Endothelial cell (in vitro differentiated cells): Measurements from ENCODE around the gene RAC2. TPM values are rescaled to one million over a fixed set of nuclear protein-coding genes. Genes with fewer than 3 reads are reported as not detected.

ENCODE experiments used
- DNase-seq: peaks from one replicate; pipeline ENCODE4 v3.0.0; 2021; ENCODE audit warnings: low spot score
- H3K27ac Mint-ChIP-seq: one replicate; pipeline ENCODE4 v1.8.0; 2021; ENCODE audit warnings: mixed read lengths, inconsistent platforms; ENCODE audit not compliant: unreplicated experiment
- H3K27me3 Mint-ChIP-seq: one replicate; pipeline ENCODE4 v1.8.0; 2021; ENCODE audit warnings: mild to moderate bottlenecking, moderate library complexity, mixed read lengths, inconsistent platforms; ENCODE audit not compliant: unreplicated experiment
- H3K36me3 Mint-ChIP-seq: one replicate; pipeline ENCODE4 v1.8.0; 2021; ENCODE audit warnings: mild to moderate bottlenecking, low read depth, mixed read lengths, inconsistent platforms; ENCODE audit not compliant: unreplicated experiment
- H3K4me1 Mint-ChIP-seq: one replicate; pipeline ENCODE4 v1.8.0; 2021; ENCODE audit warnings: mild to moderate bottlenecking, mixed read lengths, inconsistent platforms; ENCODE audit not compliant: unreplicated experiment
- H3K4me3 Mint-ChIP-seq: one replicate; pipeline ENCODE4 v1.8.0; 2021; ENCODE audit warnings: mild to moderate bottlenecking, mixed read lengths, inconsistent platforms; ENCODE audit not compliant: unreplicated experiment
- H3K9me3 Mint-ChIP-seq: one replicate; pipeline ENCODE4 v1.8.0; 2021; ENCODE audit warnings: mixed read lengths, inconsistent platforms; ENCODE audit not compliant: unreplicated experiment
- total RNA-seq: library from RNA; stranded (reverse); fragmentation: NEBNext Ultra II Directional; extraction: Animal tissue kit (Norgen Biotek cat#: 25700); gene quantifications from one replicate; pipeline ENCODE4 v1.2.1, GENCODE V29; 2021; ENCODE audit not compliant: unreplicated experiment
- TF ChIP-seq, protein P1 (sequence below): fragments of 200-600 bp; sonication (generic); IDR thresholded peaks from one replicate; pipeline ENCODE4 v1.5.0; 2021; ENCODE audit warnings: antibody characterized with exemption; ENCODE audit not compliant: unreplicated experiment

RAC2 gene
- total RNA-seq, 1 donor from 2014 or later = 16.6 TPM

DNA sequence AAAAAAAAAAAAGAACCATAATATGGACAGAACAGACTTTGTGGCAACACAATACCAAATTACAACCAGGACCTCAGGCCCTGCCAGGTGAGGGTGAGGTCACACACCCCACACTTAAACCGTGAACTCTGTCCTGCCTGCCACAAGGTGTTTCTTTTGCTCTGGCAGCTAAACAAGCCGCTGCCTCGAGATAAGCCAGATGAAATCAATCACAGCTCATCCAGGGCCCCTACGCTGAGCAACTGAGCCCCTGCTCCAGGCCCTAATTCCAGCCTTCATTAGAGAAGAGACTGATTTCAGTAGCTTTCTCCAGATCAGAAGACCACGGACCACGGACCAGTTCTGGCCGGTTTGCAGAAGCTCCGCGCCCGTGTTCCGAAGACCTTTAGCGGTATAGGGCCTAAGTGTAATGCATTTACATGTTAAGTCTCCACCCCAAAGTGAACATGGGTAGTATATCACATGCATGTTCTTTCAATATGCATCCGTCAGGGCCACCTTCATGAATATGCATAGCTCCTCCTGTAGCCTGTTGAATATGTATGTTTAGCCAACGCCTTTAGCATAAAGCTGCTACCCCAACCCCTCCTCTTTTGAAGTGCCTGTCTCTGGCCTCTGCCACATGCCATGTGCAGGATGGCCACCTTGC, 14.8 kb upstream of the RAC2 start:
- H3K9me3 Mint-ChIP-seq = no peaks in the 10 kb centered on the region
- H3K27ac Mint-ChIP-seq = no peak overlapping the region
- H3K4me1 Mint-ChIP-seq = peaks cover 8% of the 10 kb centered on the region
- TF ChIP-seq, protein P1, sequence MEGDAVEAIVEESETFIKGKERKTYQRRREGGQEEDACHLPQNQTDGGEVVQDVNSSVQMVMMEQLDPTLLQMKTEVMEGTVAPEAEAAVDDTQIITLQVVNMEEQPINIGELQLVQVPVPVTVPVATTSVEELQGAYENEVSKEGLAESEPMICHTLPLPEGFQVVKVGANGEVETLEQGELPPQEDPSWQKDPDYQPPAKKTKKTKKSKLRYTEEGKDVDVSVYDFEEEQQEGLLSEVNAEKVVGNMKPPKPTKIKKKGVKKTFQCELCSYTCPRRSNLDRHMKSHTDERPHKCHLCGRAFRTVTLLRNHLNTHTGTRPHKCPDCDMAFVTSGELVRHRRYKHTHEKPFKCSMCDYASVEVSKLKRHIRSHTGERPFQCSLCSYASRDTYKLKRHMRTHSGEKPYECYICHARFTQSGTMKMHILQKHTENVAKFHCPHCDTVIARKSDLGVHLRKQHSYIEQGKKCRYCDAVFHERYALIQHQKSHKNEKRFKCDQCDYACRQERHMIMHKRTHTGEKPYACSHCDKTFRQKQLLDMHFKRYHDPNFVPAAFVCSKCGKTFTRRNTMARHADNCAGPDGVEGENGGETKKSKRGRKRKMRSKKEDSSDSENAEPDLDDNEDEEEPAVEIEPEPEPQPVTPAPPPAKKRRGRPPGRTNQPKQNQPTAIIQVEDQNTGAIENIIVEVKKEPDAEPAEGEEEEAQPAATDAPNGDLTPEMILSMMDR = no peak
- DNase-seq = no peak
- peaks cover 9% of the 10 kb centered on the region for H3K27me3 Mint-ChIP-seq
- H3K4me3 Mint-ChIP-seq = no peak overlapping the region
- H3K36me3 Mint-ChIP-seq = no peaks in the 10 kb centered on the region

DNA sequence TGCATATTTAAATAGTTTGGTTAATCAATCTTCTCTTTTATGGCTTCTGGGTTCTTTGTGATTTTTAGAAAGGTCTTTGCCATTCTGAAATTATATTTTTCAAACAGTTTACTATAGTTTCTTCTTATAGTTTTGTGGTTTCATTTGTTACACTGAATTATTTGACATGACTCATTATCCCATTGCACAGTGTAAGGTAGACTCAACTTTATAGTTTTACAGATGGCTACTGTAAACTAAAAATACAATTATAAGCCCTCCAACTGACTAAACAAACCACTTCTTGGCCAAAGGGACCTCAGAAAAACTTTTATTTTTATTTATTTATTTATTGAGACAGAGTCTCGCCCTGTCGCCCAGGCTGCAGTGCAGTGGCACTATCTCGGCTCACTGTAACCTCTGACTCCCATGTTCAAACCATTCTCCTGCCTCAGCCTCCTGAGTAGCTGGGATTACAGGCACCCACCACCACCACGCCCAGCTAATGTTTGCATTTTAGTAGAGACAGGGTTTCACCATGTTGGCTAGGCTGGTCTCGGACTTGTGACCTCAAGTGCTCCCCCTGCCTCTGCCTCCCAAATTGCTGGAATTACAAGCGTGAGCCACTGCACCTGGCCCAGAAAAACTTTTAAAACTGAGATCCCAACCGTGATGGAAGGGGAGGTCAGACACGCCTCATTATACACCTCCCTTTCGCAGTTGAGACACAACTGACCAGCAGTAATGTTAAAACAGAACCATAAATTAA, 14.1 kb upstream of the RAC2 start:
- no peak overlapping the region for H3K27ac Mint-ChIP-seq
- no peak for DNase-seq
- H3K27me3 Mint-ChIP-seq = peaks cover 9% of the 10 kb centered on the region
- TF ChIP-seq, protein P1 = no peak
- H3K36me3 Mint-ChIP-seq = no peaks in the 10 kb centered on the region
- H3K4me3 Mint-ChIP-seq = no peak overlapping the region
- H3K9me3 Mint-ChIP-seq = no peaks in the 10 kb centered on the region
- H3K4me1 Mint-ChIP-seq = peaks cover 8% of the 10 kb centered on the region

GRCh38 chr22:37256075-37256726, 12.1 kb upstream of the RAC2 start:
- TF ChIP-seq, protein P1 = no peak
- peaks cover 8% of the 10 kb centered on the region for H3K4me1 Mint-ChIP-seq
- H3K27ac Mint-ChIP-seq = no peak overlapping the region
- H3K9me3 Mint-ChIP-seq = no peaks in the 10 kb centered on the region
- no peak for DNase-seq
- no peaks in the 10 kb centered on the region for H3K36me3 Mint-ChIP-seq
- peaks cover 8% of the 10 kb centered on the region for H3K27me3 Mint-ChIP-seq
- H3K4me3 Mint-ChIP-seq = no peak overlapping the region

DNA sequence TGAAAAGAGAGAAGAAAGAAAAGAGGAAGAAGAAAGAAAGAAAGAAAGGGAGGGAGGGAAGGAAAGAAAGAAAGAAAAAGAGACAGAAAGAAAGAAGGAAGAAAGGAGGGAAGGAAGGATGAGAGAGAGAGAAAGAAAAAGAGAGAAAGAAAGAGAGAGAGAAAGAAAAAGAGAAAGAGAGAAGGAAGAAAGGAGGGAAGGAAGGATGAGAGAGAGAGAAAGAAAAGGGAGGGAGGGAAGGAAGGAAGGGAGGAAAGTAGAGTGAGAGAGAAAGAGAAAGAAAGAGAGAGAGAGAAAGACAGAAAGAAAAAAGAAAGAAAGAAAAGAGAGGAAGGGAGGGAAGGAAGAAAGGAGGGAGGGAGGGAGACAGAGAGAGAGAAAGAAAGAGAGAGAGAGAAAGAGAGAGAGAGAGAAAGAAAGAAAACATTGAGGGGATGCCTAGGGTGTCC, 11.5 kb upstream of the RAC2 start:
- Mint-ChIP-seq H3K4me3 (peak overlapping the region; percentile 52), H3K36me3 (no peaks in the 10 kb centered on the region), H3K4me1 (peaks cover 8% of the 10 kb centered on the region), H3K27me3 (peaks cover 4% of the 10 kb centered on the region), H3K27ac (no peak overlapping the region), H3K9me3 (no peaks in the 10 kb centered on the region)
- no peak for DNase-seq
- TF ChIP-seq, protein P1 = no peak
